HG03103 (cell line): ENCODE results near the gene ENDOU.
"Not testable (repeated sequence)": the region's sequence is repeated elsewhere in the genome, so short reads cannot be mapped to it uniquely, and the experiment has no call there.

ENCODE experiments used
- ATAC-seq: cut with Tn5 transposase; IDR thresholded peaks from one replicate; pipeline ENCODE4 v1.9.1; 2021; ENCODE audit warnings: low read depth; ENCODE audit not compliant: unreplicated experiment

ENDOU gene

GRCh38 chr12:47700263-47700662 lies 25.0 kb downstream of the ENDOU start:
- ATAC-seq = no peak

GRCh38 chr12:47698631-47699030 lies 26.7 kb downstream of the ENDOU start:
- no peak for ATAC-seq

GRCh38 chr12:47698055-47698454 lies 27.2 kb downstream of the ENDOU start:
- ATAC-seq = peak; percentile 61

- ATAC-seq = no peak
Measured at GRCh38 chr12:47689215-47689614, 36.1 kb downstream of the ENDOU start.

- no peak for ATAC-seq
Measured at GRCh38 chr12:47687636-47688035, 37.7 kb downstream of the ENDOU start.

- ATAC-seq = peak; percentile 56
Measured at GRCh38 chr12:47686645-47687240, 38.5 kb downstream of the ENDOU start.

- ATAC-seq = no peak
Measured at GRCh38 chr12:47679785-47680184, 45.5 kb downstream of the ENDOU start.

- no peak for ATAC-seq
Measured at GRCh38 chr12:47672068-47672467, 53.2 kb downstream of the ENDOU start.

GRCh38 chr12:47667935-47668334 lies 57.4 kb downstream of the ENDOU start:
- ATAC-seq = not testable (repeated sequence)
